HepG2 (cell line): ENCODE data around the gene TTC38. TPM values are rescaled to one million over a fixed set of nuclear protein-coding genes. Genes with fewer than 3 reads are reported as not detected.

Source experiments
- ARHGAP35 ChIP-seq: sonication (generic); formaldehyde crosslinking; IDR thresholded peaks from 2 replicates; pipeline ENCODE4 v1.9.0; 2022; ENCODE audit warnings: mild to moderate bottlenecking, inconsistent platforms, moderate library complexity, missing genetic modification reagents, borderline replicate concordance
- CBX2 ChIP-seq, 2 experiments: fragments of 200-600 bp in 1 of 2; sonication (generic); formaldehyde crosslinking in 1 of 2; IDR thresholded peaks; 2 replicates each; pipeline versions ENCODE4 v1.7.0 to v1.8.1; 2018 to 2022; ENCODE audit warnings: low read depth in 2 of 2, low read length in 1 of 2, mild to moderate bottlenecking in 1 of 2, missing genetic modification reagents in 1 of 2
- CHCHD3 ChIP-seq: sonication (generic); formaldehyde crosslinking; IDR thresholded peaks from 2 replicates; pipeline ENCODE4 v1.8.0; 2022; ENCODE audit warnings: mild to moderate bottlenecking, missing genetic modification reagents, moderate library complexity
- DMAP1 ChIP-seq: IDR thresholded peaks from 2 replicates; pipeline ENCODE4 v1.6.1; 2016
- HIVEP1 ChIP-seq: sonication (generic); formaldehyde crosslinking; IDR thresholded peaks from 2 replicates; pipeline ENCODE4 v1.4.0; 2020; ENCODE audit warnings: mild to moderate bottlenecking, missing genetic modification reagents
- KDM5B ChIP-seq: sonication (generic); formaldehyde crosslinking; IDR thresholded peaks from 2 replicates; pipeline ENCODE4 v1.4.0; 2020; ENCODE audit warnings: missing genetic modification reagents, mild to moderate bottlenecking, borderline replicate concordance
- MTA1 ChIP-seq: sonication (generic); formaldehyde crosslinking; IDR thresholded peaks from 2 replicates; pipeline ENCODE4 v1.4.0; 2020; ENCODE audit warnings: missing genetic modification reagents, mild to moderate bottlenecking, borderline replicate concordance
- MTF2 ChIP-seq: sonication (generic); formaldehyde crosslinking; IDR thresholded peaks from 2 replicates; pipeline ENCODE4 v1.5.0; 2020; ENCODE audit warnings: missing genetic modification reagents, borderline replicate concordance
- PHF21A ChIP-seq: sonication (generic); formaldehyde crosslinking; IDR thresholded peaks from 2 replicates; pipeline ENCODE4 v1.5.0; 2020; ENCODE audit warnings: mild to moderate bottlenecking, missing genetic modification reagents
- SRY ChIP-seq: sonication (generic); formaldehyde crosslinking; IDR thresholded peaks from 2 replicates; pipeline ENCODE4 v1.8.0; 2022; ENCODE audit warnings: mild to moderate bottlenecking, missing genetic modification reagents
- ZNF232 ChIP-seq: sonication (generic); formaldehyde crosslinking; IDR thresholded peaks from 2 replicates; pipeline ENCODE4 v1.4.0; 2020; ENCODE audit warnings: missing genetic modification reagents, borderline replicate concordance
- ZNF670 ChIP-seq: sonication (generic); formaldehyde crosslinking; IDR thresholded peaks from 2 replicates; pipeline ENCODE4 v1.8.0; 2022; ENCODE audit warnings: mild to moderate bottlenecking, missing genetic modification reagents, borderline replicate concordance
- ZNF816 ChIP-seq: sonication (generic); formaldehyde crosslinking; IDR thresholded peaks from 2 replicates; pipeline ENCODE4 v1.8.0; 2022; ENCODE audit warnings: missing genetic modification reagents, mild to moderate bottlenecking, borderline replicate concordance
- polyA plus RNA-seq, 8 experiments: library from polyadenylated mRNA; depleted of rRNA in 3 of 8; stranded (reverse) in 7 of 8; unstranded in 1 of 8; fragments of >200 nt; fragmentation: Illumina TruSeq in 4 of 8; extraction: Trizol in 4 of 8; gene quantifications; 2 replicates each; pipeline versions ENCODE4 v1.2.1 to v1.2.3, GENCODE V29; 2011 to 2016; ENCODE audit warnings: low read depth in 4 of 8, missing spikeins in 1 of 8, mixed read lengths in 1 of 8; ENCODE audit not compliant: insufficient read depth in 1 of 8
- total RNA-seq, 5 experiments: library from RNA; depleted of rRNA; stranded (reverse); fragments of >200 nt; fragmentation: Illumina TruSeq; extraction: Trizol; gene quantifications; 2 replicates each; pipeline ENCODE4 v1.2.3, GENCODE V29; 2016; ENCODE audit warnings: low read depth in 1 of 5
- TF ChIP-seq, protein P1 (sequence below): IDR thresholded peaks from 2 replicates; pipeline ENCODE4 v1.6.1; 2016; ENCODE audit warnings: low read depth, missing genetic modification reagents, missing compliant biosample characterization
- TF ChIP-seq, protein P2 (sequence below): sonication (generic); formaldehyde crosslinking; IDR thresholded peaks from 2 replicates; pipeline ENCODE4 v1.4.0; 2020; ENCODE audit warnings: missing genetic modification reagents, borderline replicate concordance
- TF ChIP-seq, protein P3 (sequence below): sonication (generic); IDR thresholded peaks from 2 replicates; pipeline ENCODE4 v1.6.1; 2016; ENCODE audit warnings: low read depth, borderline replicate concordance

TTC38 gene
- total and polyA plus RNA-seq, 2 of the 13 experiments (the other 11 are each of a cell fraction or from before 2014, with no cell fraction given): 101 to 105 TPM

DNA sequence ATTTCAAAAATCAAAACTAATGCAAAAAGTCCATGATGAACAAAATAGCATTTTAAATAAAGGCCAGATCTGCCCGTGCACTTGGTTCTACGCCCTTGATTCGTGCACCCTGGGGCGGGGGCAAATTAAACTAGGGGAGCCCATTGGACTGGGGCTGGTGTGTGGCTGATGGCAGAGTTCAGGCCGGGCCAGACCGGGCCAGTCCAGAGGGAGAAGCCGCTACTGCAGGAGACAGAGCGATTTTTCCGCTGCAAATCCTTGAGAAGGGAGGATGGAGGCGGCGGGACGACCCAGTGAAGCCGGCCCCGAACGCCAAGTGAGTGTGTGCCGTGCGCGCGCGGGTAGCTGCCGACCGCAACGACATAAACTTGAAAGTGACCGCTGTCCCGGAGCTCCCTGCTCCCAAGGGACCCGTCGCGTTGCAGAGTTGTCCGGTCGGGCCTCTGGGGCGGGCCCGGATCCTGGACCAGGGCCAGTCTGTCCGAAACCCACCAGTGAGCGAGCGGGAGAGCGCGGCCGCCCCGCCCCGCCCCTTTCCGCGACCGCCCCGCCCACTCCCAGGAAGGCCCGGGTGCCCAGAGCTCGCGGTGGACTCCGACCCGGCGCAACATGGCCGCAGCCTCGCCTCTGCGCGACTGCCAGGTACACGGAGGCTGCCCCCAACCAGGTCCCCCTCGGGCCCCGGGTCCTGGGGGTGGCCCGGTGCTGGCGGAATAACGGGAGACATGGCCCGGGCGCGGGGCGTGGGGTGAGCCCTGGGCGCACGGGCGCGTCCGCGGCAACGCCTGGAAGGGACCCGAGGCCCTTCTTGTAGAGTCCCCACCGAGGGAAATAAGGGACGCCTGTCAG, at the start of gene TTC38 (continued):
- TF ChIP-seq, protein P1, sequence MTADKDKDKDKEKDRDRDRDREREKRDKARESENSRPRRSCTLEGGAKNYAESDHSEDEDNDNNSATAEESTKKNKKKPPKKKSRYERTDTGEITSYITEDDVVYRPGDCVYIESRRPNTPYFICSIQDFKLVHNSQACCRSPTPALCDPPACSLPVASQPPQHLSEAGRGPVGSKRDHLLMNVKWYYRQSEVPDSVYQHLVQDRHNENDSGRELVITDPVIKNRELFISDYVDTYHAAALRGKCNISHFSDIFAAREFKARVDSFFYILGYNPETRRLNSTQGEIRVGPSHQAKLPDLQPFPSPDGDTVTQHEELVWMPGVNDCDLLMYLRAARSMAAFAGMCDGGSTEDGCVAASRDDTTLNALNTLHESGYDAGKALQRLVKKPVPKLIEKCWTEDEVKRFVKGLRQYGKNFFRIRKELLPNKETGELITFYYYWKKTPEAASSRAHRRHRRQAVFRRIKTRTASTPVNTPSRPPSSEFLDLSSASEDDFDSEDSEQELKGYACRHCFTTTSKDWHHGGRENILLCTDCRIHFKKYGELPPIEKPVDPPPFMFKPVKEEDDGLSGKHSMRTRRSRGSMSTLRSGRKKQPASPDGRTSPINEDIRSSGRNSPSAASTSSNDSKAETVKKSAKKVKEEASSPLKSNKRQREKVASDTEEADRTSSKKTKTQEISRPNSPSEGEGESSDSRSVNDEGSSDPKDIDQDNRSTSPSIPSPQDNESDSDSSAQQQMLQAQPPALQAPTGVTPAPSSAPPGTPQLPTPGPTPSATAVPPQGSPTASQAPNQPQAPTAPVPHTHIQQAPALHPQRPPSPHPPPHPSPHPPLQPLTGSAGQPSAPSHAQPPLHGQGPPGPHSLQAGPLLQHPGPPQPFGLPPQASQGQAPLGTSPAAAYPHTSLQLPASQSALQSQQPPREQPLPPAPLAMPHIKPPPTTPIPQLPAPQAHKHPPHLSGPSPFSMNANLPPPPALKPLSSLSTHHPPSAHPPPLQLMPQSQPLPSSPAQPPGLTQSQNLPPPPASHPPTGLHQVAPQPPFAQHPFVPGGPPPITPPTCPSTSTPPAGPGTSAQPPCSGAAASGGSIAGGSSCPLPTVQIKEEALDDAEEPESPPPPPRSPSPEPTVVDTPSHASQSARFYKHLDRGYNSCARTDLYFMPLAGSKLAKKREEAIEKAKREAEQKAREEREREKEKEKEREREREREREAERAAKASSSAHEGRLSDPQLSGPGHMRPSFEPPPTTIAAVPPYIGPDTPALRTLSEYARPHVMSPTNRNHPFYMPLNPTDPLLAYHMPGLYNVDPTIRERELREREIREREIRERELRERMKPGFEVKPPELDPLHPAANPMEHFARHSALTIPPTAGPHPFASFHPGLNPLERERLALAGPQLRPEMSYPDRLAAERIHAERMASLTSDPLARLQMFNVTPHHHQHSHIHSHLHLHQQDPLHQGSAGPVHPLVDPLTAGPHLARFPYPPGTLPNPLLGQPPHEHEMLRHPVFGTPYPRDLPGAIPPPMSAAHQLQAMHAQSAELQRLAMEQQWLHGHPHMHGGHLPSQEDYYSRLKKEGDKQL: 0 out of 2 replicates have a peak, but pooled peaks have one; percentile 29
- peak; percentile 56; the same call in 1 of the 2 replicates for TF ChIP-seq KDM5B (CRISPR knock-in tag)
- no peak for TF ChIP-seq MTF2
- TF ChIP-seq ZNF670: no peak
- peak; percentile 38; the same call in 1 of the 2 replicates for TF ChIP-seq CHCHD3
- TF ChIP-seq PHF21A: peak; percentile 79
- 0 out of 2 replicates have a peak, but pooled peaks have one; percentile 5 for TF ChIP-seq SRY (CRISPR knock-in tag)
- TF ChIP-seq ARHGAP35: 0 out of 2 replicates have a peak, but pooled peaks have one; percentile 46
- TF ChIP-seq, protein P2, sequence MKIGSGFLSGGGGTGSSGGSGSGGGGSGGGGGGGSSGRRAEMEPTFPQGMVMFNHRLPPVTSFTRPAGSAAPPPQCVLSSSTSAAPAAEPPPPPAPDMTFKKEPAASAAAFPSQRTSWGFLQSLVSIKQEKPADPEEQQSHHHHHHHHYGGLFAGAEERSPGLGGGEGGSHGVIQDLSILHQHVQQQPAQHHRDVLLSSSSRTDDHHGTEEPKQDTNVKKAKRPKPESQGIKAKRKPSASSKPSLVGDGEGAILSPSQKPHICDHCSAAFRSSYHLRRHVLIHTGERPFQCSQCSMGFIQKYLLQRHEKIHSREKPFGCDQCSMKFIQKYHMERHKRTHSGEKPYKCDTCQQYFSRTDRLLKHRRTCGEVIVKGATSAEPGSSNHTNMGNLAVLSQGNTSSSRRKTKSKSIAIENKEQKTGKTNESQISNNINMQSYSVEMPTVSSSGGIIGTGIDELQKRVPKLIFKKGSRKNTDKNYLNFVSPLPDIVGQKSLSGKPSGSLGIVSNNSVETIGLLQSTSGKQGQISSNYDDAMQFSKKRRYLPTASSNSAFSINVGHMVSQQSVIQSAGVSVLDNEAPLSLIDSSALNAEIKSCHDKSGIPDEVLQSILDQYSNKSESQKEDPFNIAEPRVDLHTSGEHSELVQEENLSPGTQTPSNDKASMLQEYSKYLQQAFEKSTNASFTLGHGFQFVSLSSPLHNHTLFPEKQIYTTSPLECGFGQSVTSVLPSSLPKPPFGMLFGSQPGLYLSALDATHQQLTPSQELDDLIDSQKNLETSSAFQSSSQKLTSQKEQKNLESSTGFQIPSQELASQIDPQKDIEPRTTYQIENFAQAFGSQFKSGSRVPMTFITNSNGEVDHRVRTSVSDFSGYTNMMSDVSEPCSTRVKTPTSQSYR (CRISPR knock-in tag): no peak; the same call in 1 of the 2 replicates
- TF ChIP-seq MTA1 (CRISPR knock-in tag): no peak
- TF ChIP-seq DMAP1: peak; percentile 68
- no peak for TF ChIP-seq HIVEP1 (CRISPR knock-in tag)
- no peak for TF ChIP-seq CBX2 (IDR thresholded peaks at IDR 0.05; ENCODE audit: low read depth, low read length)
- TF ChIP-seq CBX2 (CRISPR knock-in tag; IDR thresholded peaks at IDR 0.05; ENCODE audit: low read depth): no peak
- TF ChIP-seq ZNF816: 0 out of 2 replicates have a peak, but pooled peaks have one; percentile 57
- TF ChIP-seq ZNF232 (CRISPR knock-in tag): no peak
- TF ChIP-seq, protein P3, sequence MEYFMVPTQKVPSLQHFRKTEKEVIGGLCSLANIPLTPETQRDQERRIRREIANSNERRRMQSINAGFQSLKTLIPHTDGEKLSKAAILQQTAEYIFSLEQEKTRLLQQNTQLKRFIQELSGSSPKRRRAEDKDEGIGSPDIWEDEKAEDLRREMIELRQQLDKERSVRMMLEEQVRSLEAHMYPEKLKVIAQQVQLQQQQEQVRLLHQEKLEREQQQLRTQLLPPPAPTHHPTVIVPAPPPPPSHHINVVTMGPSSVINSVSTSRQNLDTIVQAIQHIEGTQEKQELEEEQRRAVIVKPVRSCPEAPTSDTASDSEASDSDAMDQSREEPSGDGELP: no peak; the same call in 1 of the 2 replicates
